Measurements from ENCODE around the gene ATG10.

- TF ChIP-seq, protein P1, sequence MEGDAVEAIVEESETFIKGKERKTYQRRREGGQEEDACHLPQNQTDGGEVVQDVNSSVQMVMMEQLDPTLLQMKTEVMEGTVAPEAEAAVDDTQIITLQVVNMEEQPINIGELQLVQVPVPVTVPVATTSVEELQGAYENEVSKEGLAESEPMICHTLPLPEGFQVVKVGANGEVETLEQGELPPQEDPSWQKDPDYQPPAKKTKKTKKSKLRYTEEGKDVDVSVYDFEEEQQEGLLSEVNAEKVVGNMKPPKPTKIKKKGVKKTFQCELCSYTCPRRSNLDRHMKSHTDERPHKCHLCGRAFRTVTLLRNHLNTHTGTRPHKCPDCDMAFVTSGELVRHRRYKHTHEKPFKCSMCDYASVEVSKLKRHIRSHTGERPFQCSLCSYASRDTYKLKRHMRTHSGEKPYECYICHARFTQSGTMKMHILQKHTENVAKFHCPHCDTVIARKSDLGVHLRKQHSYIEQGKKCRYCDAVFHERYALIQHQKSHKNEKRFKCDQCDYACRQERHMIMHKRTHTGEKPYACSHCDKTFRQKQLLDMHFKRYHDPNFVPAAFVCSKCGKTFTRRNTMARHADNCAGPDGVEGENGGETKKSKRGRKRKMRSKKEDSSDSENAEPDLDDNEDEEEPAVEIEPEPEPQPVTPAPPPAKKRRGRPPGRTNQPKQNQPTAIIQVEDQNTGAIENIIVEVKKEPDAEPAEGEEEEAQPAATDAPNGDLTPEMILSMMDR (IDR thresholded peaks at IDR 0.05; ENCODE audit: insufficient read depth, low read depth, low read length): no peak
- no peak for TF ChIP-seq EZH2 (IDR thresholded peaks at IDR 0.05; ENCODE audit: insufficient read depth, low read length)
These were observed 46.8 kb upstream of the ATG10 start for GRCh38 chr5:81925009-81925408.

Measured in astrocyte (in vitro differentiated cells and primary cell).